ENCODE data around the gene SLC1A1. TPM values are rescaled to one million over a fixed set of nuclear protein-coding genes. Genes with fewer than 3 reads are reported as not detected.

SLC1A1 gene
- total RNA-seq, 1 experiment from 2014 or later = 0.05 TPM

GRCh38 chr9:4594545-4594944, 104.3 kb downstream of the SLC1A1 start:
- ATAC-seq = no peak
- H3K27me3 ChIP-seq (ENCODE audit: control insufficient read depth, insufficient read depth, low read length) = no peaks in the 10 kb centered on the region
- CTCF ChIA-PET = no interaction called here
- no peak for DNase-seq (ENCODE audit: low read depth, low spot score)
- in situ Hi-C loops (cut with HindIII; ENCODE audit: low pct_unique_long_range_greater_than_20kb, low sequenced_read_pairs) = no loop called here
- no peaks in the 10 kb centered on the region for H3K36me3 ChIP-seq (ENCODE audit: control insufficient read depth, insufficient read depth, low read length)
- no peak overlapping the region for H3K4me3 ChIP-seq (ENCODE audit: low read depth in 2 of 2, low read length in 2 of 2)
- H3K9me3 ChIP-seq (ENCODE audit: control insufficient read depth, insufficient read depth, low read depth, low read length) = no peaks in the 10 kb centered on the region
- no peaks in the 10 kb centered on the region for H3K4me1 ChIP-seq (ENCODE audit: control insufficient read depth, insufficient read depth, low read length)
- H3K27ac ChIP-seq (ENCODE audit: low read length) = no peak overlapping the region
- POLR2A ChIA-PET = no interaction called here
- intact Hi-C loops (cut with micrococcal nuclease; ENCODE audit: unreplicated experiment) = no loop called here
- TF ChIP-seq SIN3A (IDR thresholded peaks at IDR 0.05; ENCODE audit: borderline replicate concordance, insufficient read depth, low read depth, low read length) = no peak
- TF ChIP-seq TCF7L2 (IDR thresholded peaks at IDR 0.05; ENCODE audit: low read depth, low read length) = no peak
- no peak for TF ChIP-seq REST (IDR thresholded peaks at IDR 0.05; ENCODE audit: insufficient read depth in 1 of 2, low read depth in 2 of 2, low read length in 1 of 2)
- no peak for TF ChIP-seq CTCF (IDR thresholded peaks at IDR 0.05)
- no peak for TF ChIP-seq POLR2AphosphoS5 (IDR thresholded peaks at IDR 0.05; ENCODE audit: low read depth, low read length)
- BruUV-seq (replicated peaks) = no TSS peak

- H3K36me3 ChIP-seq (ENCODE audit: control insufficient read depth, insufficient read depth, low read length) = no peaks in the 10 kb centered on the region
- no peak overlapping the region for H3K4me3 ChIP-seq (ENCODE audit: low read depth in 2 of 2, low read length in 2 of 2)
- no peaks in the 10 kb centered on the region for H3K4me1 ChIP-seq (ENCODE audit: control insufficient read depth, insufficient read depth, low read length)
- CTCF ChIA-PET = no interaction called here
- DNase-seq (ENCODE audit: low read depth, low spot score) (no peak), ATAC-seq (no peak)
- no peaks in the 10 kb centered on the region for H3K9me3 ChIP-seq (ENCODE audit: control insufficient read depth, insufficient read depth, low read depth, low read length)
- intact Hi-C loops (cut with micrococcal nuclease; ENCODE audit: unreplicated experiment) = no loop called here
- in situ Hi-C loops (cut with HindIII; ENCODE audit: low pct_unique_long_range_greater_than_20kb, low sequenced_read_pairs) = no loop called here
- no TSS peak for BruUV-seq (replicated peaks)
- no peaks in the 10 kb centered on the region for H3K27me3 ChIP-seq (ENCODE audit: control insufficient read depth, insufficient read depth, low read length)
- TF ChIP-seq POLR2AphosphoS5 (IDR thresholded peaks at IDR 0.05; ENCODE audit: low read depth, low read length) (no peak), TCF7L2 (IDR thresholded peaks at IDR 0.05; ENCODE audit: low read depth, low read length) (no peak), REST (IDR thresholded peaks at IDR 0.05; ENCODE audit: insufficient read depth in 1 of 2, low read depth in 2 of 2, low read length in 1 of 2) (no peak), CTCF (IDR thresholded peaks at IDR 0.05) (no peak), SIN3A (IDR thresholded peaks at IDR 0.05; ENCODE audit: borderline replicate concordance, insufficient read depth, low read depth, low read length) (no peak)
- no peak overlapping the region for H3K27ac ChIP-seq (ENCODE audit: low read length)
- POLR2A ChIA-PET = no interaction called here
Measured at GRCh38 chr9:4594994-4595393, 104.7 kb downstream of the SLC1A1 start.

Data from Panc1 (cell line).